ENCODE results near the gene MUC4. TPM values are rescaled to one million over a fixed set of nuclear protein-coding genes. Genes with fewer than 3 reads are reported as not detected.
"Not testable (repeated sequence)": the region's sequence is repeated elsewhere in the genome, so short reads cannot be mapped to it uniquely, and the experiment has no call there.

MUC4 gene
- total RNA-seq, 1 donor from 2014 or later: not detected

GRCh38 chr3:195829897-195830254, 18.1 kb upstream of the MUC4 start:
- no peak overlapping the region for H3K27ac Mint-ChIP-seq (ENCODE audit: unreplicated experiment)
- no peak for TF ChIP-seq CTCF (conservative IDR thresholded peaks at IDR 0.05)
- H3K4me3 Mint-ChIP-seq: no peak overlapping the region
- no peaks in the 10 kb centered on the region for H3K9me3 Mint-ChIP-seq
- no peaks in the 10 kb centered on the region for H3K36me3 Mint-ChIP-seq (ENCODE audit: low read depth)
- H3K4me1 Mint-ChIP-seq: no peaks in the 10 kb centered on the region
- no peaks in the 10 kb centered on the region for H3K27me3 Mint-ChIP-seq (ENCODE audit: low read depth)
- DNase-seq (ENCODE audit: low read depth, low spot score): no peak

DNA sequence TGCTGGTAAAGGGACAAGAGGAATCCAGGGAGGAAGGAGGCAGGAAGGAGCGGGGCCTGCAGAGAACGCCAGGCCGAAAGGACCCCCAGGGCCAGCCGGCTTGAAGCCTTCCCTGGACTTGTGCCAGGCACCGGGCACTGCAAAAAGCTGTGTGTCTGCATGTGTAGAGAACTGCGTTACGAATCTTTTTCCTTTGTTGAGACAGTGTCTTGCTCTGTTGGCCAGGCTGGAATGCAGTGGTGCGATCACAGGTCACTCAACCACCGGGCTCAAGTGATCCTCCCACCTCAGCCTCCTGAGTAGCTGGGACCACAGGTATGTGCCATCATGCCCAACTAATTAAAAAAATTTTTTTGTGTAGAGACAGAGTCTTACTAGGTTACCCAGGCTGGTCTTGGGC, 17.0 kb upstream of the MUC4 start:
- no peak for DNase-seq (ENCODE audit: low read depth, low spot score)
- H3K4me3 Mint-ChIP-seq: no peak overlapping the region
- H3K27me3 Mint-ChIP-seq (ENCODE audit: low read depth): no peaks in the 10 kb centered on the region
- H3K4me1 Mint-ChIP-seq: no peaks in the 10 kb centered on the region
- no peak for TF ChIP-seq CTCF (conservative IDR thresholded peaks at IDR 0.05)
- no peak overlapping the region for H3K27ac Mint-ChIP-seq (ENCODE audit: unreplicated experiment)
- no peaks in the 10 kb centered on the region for H3K9me3 Mint-ChIP-seq
- H3K36me3 Mint-ChIP-seq (ENCODE audit: low read depth): no peaks in the 10 kb centered on the region

DNA sequence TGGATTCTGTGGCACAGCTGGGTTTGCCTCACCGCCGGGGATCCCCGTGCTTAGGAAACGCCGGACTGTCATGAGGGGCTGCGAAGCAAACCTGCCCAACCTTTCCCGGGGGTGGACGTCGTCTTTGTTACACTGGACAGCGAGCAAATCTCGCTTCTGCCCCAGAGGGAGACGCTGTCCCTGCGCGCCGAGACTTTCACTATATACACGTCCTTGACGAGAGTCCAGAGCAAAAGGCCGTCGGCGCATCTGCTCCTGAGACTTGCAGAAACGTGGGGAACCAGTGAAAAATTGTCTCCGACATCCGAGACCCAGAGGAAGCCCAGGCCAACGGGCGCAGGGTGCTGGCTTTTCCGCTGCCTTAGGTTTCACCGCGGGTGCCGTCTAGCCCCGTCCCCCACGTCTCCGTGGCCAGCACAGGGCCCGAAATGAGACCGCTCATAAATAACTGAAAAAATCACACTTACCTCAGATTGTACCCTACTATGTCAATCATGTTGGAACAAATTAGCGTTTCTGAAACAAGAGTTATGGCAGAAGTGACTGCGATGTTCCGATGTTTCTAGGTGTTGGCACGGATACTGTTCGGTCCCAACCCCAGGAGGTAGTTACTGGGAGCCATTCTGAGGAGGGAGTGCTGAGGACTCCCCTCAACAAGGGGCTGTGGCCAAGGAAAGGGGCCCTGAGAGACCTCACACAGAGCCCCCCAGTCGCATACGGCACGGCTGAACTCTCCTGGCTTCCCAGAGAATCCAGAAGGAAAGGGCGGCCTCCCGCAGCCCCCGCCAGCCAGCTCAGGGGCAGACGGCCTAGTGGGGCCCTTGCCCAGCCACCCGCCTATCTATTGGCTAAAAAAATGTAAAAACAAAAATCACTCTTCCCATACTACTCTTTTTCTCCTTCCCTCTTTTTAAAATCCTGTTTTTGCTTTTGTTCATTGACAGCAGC, 14.4 kb upstream of the MUC4 start:
- no peaks in the 10 kb centered on the region for H3K9me3 Mint-ChIP-seq
- H3K4me3 Mint-ChIP-seq: no peak overlapping the region
- no peaks in the 10 kb centered on the region for H3K4me1 Mint-ChIP-seq
- no peaks in the 10 kb centered on the region for H3K36me3 Mint-ChIP-seq (ENCODE audit: low read depth)
- no peak for TF ChIP-seq CTCF (conservative IDR thresholded peaks at IDR 0.05)
- H3K27ac Mint-ChIP-seq (ENCODE audit: unreplicated experiment): peak overlapping the region; percentile 81
- no peaks in the 10 kb centered on the region for H3K27me3 Mint-ChIP-seq (ENCODE audit: low read depth)
- no peak for DNase-seq (ENCODE audit: low read depth, low spot score)

DNA sequence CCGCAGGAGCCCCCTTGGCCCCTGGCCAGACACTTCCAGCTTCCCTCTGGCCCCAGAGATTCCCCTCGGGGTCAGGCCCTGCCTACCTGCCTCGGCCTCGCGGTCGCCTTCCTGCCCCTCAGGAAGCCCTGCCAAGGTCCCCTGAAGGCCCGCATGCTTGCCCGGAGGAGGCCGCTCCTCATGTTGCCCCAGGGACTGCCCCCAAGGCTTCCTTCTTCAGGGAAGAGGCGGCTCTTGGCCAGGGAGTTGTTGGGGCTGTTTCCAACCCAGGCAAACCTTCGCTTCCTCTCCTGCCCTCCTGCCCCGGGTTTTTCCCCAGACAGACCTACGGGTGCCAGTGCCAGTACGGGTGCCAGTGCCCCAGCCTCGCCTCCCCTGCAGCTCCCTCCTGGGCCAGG, 13.5 kb upstream of the MUC4 start:
- Mint-ChIP-seq H3K27ac (ENCODE audit: unreplicated experiment) (peak overlapping the region; percentile 81), H3K4me1 (no peaks in the 10 kb centered on the region), H3K4me3 (no peak overlapping the region)

GRCh38 chr3:195824425-195825190, 12.9 kb upstream of the MUC4 start:
- not testable (repeated sequence) for DNase-seq (ENCODE audit: low read depth, low spot score); H3K27me3 Mint-ChIP-seq (ENCODE audit: low read depth); H3K9me3 Mint-ChIP-seq; H3K4me3 Mint-ChIP-seq; H3K36me3 Mint-ChIP-seq (ENCODE audit: low read depth); H3K4me1 Mint-ChIP-seq
- H3K27ac Mint-ChIP-seq (ENCODE audit: unreplicated experiment): peak overlapping the region; percentile 57

More for the DNA sequence above, 13.5 kb upstream of the MUC4 start:
- Mint-ChIP-seq H3K27me3 (ENCODE audit: low read depth) (no peaks in the 10 kb centered on the region), H3K36me3 (ENCODE audit: low read depth) (no peaks in the 10 kb centered on the region), H3K9me3 (no peaks in the 10 kb centered on the region)
- no peak for DNase-seq (ENCODE audit: low read depth, low spot score)
- TF ChIP-seq CTCF (conservative IDR thresholded peaks at IDR 0.05): no peak

GRCh38 chr3:195823999-195824398, 12.3 kb upstream of the MUC4 start:
- Mint-ChIP-seq H3K4me3 (no peak overlapping the region), H3K27ac (ENCODE audit: unreplicated experiment) (no peak overlapping the region), H3K27me3 (ENCODE audit: low read depth) (no peaks in the 10 kb centered on the region), H3K9me3 (no peaks in the 10 kb centered on the region), H3K36me3 (ENCODE audit: low read depth) (no peaks in the 10 kb centered on the region), H3K4me1 (no peaks in the 10 kb centered on the region)
- DNase-seq (ENCODE audit: low read depth, low spot score): no peak
- no peak for TF ChIP-seq CTCF (conservative IDR thresholded peaks at IDR 0.05)

All from neural crest cell (in vitro differentiated cells).